ENCODE measurements around the gene MRPL14. TPM values are rescaled to one million over a fixed set of nuclear protein-coding genes. Genes with fewer than 3 reads are reported as not detected.

Gene MRPL14
- total and polyA plus RNA-seq, 12 donors: 22.0 to 94.6 (median 49.3) TPM

- H3K27ac ChIP-seq: no peak overlapping the region
- TF ChIP-seq POLR2A (IDR thresholded peaks at IDR 0.05): no peak
- peak; percentile 91 to 99 (median 98) for TF ChIP-seq CTCF (IDR thresholded peaks at IDR 0.05)
- peaks cover 8 to 13% of the 10 kb centered on the region in 2 donors for H3K4me1 ChIP-seq (replicated peaks in 1 of 2)
- intact Hi-C loops (cut with DNase I): loop anchor here (5.0 to 10.0 kb wide), 3 partner anchors 234 to 412 kb away; no protein-coding TSS in a partner anchor
- H3K4me3 ChIP-seq: no peak overlapping the region
- WGBS, 4 donors: 15 to 21% (median 17%) methylated on average over 6 to 8 of the region's 8 CpGs
- peak; percentile 67 to 92 (median 79) for DNase-seq
- H3K36me3 ChIP-seq (replicated peaks in 1 of 2): no peaks in the 10 kb centered on the region
- H3K27me3 ChIP-seq: no peaks in the 10 kb centered on the region
- no peaks in the 10 kb centered on the region for H3K9me3 ChIP-seq (replicated peaks in 1 of 3)
Measured at GRCh38 chr6:44078827-44079671, 48.2 kb downstream of the MRPL14 start.

GRCh38 chr6:44078219-44078826, 48.9 kb downstream of the MRPL14 start:
- intact Hi-C loops (cut with DNase I): loop anchor here (5.0 to 10.0 kb wide), 3 partner anchors 234 to 411 kb away; no protein-coding TSS in a partner anchor
- H3K9me3 ChIP-seq (replicated peaks in 1 of 3): no peaks in the 10 kb centered on the region
- H3K27ac ChIP-seq: no peak overlapping the region
- no peak overlapping the region for H3K4me3 ChIP-seq
- no peak for DNase-seq
- H3K4me1 ChIP-seq (replicated peaks in 1 of 2): peaks cover 8 to 19% of the 10 kb centered on the region in 2 donors
- 90 to 95% (median 92%) methylated on average over 6 of the region's 6 CpGs for WGBS, 4 donors
- no peak for TF ChIP-seq CTCF (IDR thresholded peaks at IDR 0.05)
- TF ChIP-seq POLR2A (IDR thresholded peaks at IDR 0.05): no peak
- no peaks in the 10 kb centered on the region for H3K27me3 ChIP-seq
- no peaks in the 10 kb centered on the region for H3K36me3 ChIP-seq (replicated peaks in 1 of 2)

- no peak for DNase-seq
- Histone ChIP-seq H3K36me3 (replicated peaks in 1 of 2) (no peaks in the 10 kb centered on the region), H3K27me3 (no peaks in the 10 kb centered on the region), H3K4me1 (replicated peaks in 1 of 2) (peaks cover 8 to 19% of the 10 kb centered on the region in 2 donors), H3K4me3 (no peak overlapping the region), H3K9me3 (replicated peaks in 1 of 3) (no peaks in the 10 kb centered on the region), H3K27ac (no peak overlapping the region)
- TF ChIP-seq CTCF (IDR thresholded peaks at IDR 0.05): no peak
- TF ChIP-seq POLR2A (IDR thresholded peaks at IDR 0.05): no peak
- intact Hi-C loops (cut with DNase I): loop anchor here (2.0 to 10.0 kb wide), 4 partner anchors 233 to 410 kb away; no protein-coding TSS in a partner anchor
- 88 to 95% (median 92%) methylated on average over 4 to 8 of the region's 8 CpGs for WGBS, 4 donors
Measured at GRCh38 chr6:44077214-44077946, 49.9 kb downstream of the MRPL14 start.

Measured in adrenal gland (tissue), 12 donors.